ENCODE measurements around the gene LDLRAD4. TPM values are rescaled to one million over a fixed set of nuclear protein-coding genes. Genes with fewer than 3 reads are reported as not detected.

Gene LDLRAD4
- total RNA-seq, 1 experiment from 2014 or later, result 3.6 TPM

DNA sequence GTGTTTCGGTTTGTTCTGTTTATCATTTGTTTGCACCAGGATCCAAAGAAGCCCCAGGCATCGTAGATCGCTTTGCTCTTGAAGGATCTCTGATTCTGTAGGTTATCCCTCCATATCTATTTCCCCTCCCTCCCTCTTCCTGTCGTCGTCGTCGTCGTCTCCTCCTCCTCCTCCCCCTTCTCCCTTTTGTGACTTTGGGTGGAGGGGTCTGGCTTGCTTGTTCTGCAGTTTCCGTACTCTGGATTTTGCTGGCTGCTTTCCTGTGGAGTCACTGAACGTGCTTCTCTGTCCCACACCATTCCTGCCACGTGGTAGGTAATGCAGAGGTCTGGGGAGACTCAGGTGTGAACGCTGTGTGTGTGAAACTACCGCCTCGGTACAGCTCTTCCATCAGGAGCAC lies 225.0 kb downstream of the LDLRAD4 start:
- intact Hi-C loops (cut with micrococcal nuclease; ENCODE audit: unreplicated experiment), result loop anchor here (10.0 kb wide), 2 partner anchors 101 to 229 kb away; partner anchors contain the start of gene LDLRAD4
- H3K4me1 ChIP-seq (ENCODE audit: insufficient read depth, low read length, poor library complexity, severe bottlenecking), result peaks cover 19% of the 10 kb centered on the region
- no peaks in the 10 kb centered on the region for H3K27me3 ChIP-seq (replicated peaks; ENCODE audit: insufficient read depth, low read depth, low read length, poor library complexity)
- TF ChIP-seq, protein P1, sequence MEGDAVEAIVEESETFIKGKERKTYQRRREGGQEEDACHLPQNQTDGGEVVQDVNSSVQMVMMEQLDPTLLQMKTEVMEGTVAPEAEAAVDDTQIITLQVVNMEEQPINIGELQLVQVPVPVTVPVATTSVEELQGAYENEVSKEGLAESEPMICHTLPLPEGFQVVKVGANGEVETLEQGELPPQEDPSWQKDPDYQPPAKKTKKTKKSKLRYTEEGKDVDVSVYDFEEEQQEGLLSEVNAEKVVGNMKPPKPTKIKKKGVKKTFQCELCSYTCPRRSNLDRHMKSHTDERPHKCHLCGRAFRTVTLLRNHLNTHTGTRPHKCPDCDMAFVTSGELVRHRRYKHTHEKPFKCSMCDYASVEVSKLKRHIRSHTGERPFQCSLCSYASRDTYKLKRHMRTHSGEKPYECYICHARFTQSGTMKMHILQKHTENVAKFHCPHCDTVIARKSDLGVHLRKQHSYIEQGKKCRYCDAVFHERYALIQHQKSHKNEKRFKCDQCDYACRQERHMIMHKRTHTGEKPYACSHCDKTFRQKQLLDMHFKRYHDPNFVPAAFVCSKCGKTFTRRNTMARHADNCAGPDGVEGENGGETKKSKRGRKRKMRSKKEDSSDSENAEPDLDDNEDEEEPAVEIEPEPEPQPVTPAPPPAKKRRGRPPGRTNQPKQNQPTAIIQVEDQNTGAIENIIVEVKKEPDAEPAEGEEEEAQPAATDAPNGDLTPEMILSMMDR (conservative IDR thresholded peaks at IDR 0.05; ENCODE audit: low read depth, low read length), result no peak
- no peak for TF ChIP-seq EZH2 (IDR thresholded peaks at IDR 0.05; ENCODE audit: borderline replicate concordance, low read depth, low read length, poor library complexity, severe bottlenecking)
- H3K4me3 ChIP-seq (ENCODE audit: low read depth, low read length, poor library complexity, severe bottlenecking), result no peak overlapping the region
- H3K36me3 ChIP-seq (ENCODE audit: insufficient read depth, low read length, poor library complexity, severe bottlenecking), result no peaks in the 10 kb centered on the region
- H3K9me3 ChIP-seq (ENCODE audit: low read depth, low read length, poor library complexity, severe bottlenecking), result no peaks in the 10 kb centered on the region
- H3K27ac ChIP-seq (ENCODE audit: low read depth, low read length, poor library complexity, severe bottlenecking), result no peak overlapping the region
- no TSS peak for BruUV-seq (replicated peaks)
- no peak for DNase-seq (ENCODE audit: low spot score)
- CTCF ChIA-PET, result no interaction called here
- POLR2A ChIA-PET (ENCODE audit: low non-redundant PET), result no interaction called here

DNA sequence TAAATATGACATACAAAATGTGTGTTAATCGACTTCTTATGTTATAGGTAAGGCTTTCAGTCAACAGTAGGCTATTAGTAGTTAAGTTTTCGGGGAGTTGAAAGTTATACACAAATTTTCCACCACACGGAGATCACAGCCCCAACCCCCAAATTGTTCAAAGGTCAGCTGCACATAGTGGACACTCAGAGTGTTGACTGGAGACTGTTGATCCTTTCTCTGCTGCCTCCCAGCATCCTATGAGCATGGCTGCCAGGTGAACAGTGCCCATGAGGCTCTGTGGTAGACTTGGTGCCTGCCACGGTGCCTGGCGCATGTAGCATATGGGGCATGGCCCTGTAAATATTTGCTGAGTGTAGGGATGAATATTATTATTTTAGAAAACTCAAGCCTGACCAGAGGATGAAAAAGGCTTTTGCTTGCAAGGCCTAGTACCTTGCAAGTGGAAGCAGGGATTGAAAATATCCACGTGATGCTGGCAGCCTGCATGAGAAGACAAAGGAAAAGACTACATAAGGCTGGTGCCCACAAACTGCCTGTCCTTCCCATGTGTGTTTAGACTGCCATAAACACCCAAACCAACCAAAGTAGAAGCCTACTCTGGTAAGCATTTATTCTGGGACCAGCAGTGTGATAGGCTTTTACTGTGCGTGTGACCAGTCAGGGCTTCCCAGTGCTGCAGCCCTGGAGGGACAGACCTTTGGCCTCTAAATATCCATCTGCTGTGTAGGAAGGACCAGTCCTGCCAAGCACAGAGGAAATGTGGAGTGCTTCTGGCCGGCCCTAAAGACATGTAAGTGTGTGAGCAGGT lies 226.1 kb downstream of the LDLRAD4 start:
- intact Hi-C loops (cut with micrococcal nuclease; ENCODE audit: unreplicated experiment), result loop anchor here (10.0 kb wide), 2 partner anchors 100 to 230 kb away; partner anchors contain the start of gene LDLRAD4
- no TSS peak for BruUV-seq (replicated peaks)
- POLR2A ChIA-PET (ENCODE audit: low non-redundant PET), result no interaction called here

DNA sequence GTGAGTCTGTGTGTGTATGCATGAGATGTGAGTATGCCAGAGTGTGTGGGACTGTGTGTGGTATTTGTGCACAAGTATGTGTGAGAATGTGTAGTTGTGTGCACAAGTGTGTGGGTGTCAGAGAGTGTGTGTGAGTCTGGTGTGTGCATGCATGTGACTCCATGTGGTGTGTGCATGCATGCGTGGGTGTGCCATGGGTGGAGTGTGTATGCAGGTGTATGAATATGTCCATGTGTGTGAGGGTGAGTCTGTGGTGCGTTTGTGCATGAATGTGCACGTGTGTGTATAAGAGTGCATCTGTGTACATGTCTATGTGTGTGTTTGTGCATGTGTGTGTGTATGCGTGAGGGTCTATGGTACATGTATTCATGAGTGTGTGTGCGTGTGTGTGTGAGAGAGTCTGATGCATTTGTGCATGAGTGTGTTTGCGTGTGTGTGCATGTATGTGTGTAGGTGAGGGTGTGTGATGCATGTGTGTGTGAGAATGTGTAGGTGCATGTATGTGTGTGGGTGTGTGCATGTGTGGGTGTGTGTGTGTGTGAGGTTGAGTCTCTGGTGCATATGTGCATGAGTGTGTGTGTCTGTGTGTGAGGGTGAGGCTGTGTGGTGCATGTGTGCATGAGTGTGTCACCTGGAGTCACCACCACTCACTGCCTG lies 226.8 kb downstream of the LDLRAD4 start:
- no peak for DNase-seq (ENCODE audit: low spot score)
- TF ChIP-seq, protein P1 (conservative IDR thresholded peaks at IDR 0.05; ENCODE audit: low read depth, low read length), result no peak
- no peak for TF ChIP-seq EZH2 (IDR thresholded peaks at IDR 0.05; ENCODE audit: borderline replicate concordance, low read depth, low read length, poor library complexity, severe bottlenecking)
- ChIA-PET POLR2A (ENCODE audit: low non-redundant PET) (no interaction called here), CTCF (no interaction called here)
- no peak overlapping the region for H3K4me3 ChIP-seq (ENCODE audit: low read depth, low read length, poor library complexity, severe bottlenecking)
- H3K27me3 ChIP-seq (replicated peaks; ENCODE audit: insufficient read depth, low read depth, low read length, poor library complexity), result no peaks in the 10 kb centered on the region
- BruUV-seq (replicated peaks), result no TSS peak
- H3K4me1 ChIP-seq (ENCODE audit: insufficient read depth, low read length, poor library complexity, severe bottlenecking), result peaks cover 19% of the 10 kb centered on the region
- H3K9me3 ChIP-seq (ENCODE audit: low read depth, low read length, poor library complexity, severe bottlenecking), result no peaks in the 10 kb centered on the region
- no peak overlapping the region for H3K27ac ChIP-seq (ENCODE audit: low read depth, low read length, poor library complexity, severe bottlenecking)
- no peaks in the 10 kb centered on the region for H3K36me3 ChIP-seq (ENCODE audit: insufficient read depth, low read length, poor library complexity, severe bottlenecking)
- intact Hi-C loops (cut with micrococcal nuclease; ENCODE audit: unreplicated experiment), result loop anchor here (10.0 kb wide), 2 partner anchors 99 to 231 kb away; partner anchors contain the start of gene LDLRAD4

More for the DNA sequence above, 226.1 kb downstream of the LDLRAD4 start:
- Histone ChIP-seq H3K4me3 (ENCODE audit: low read depth, low read length, poor library complexity, severe bottlenecking) (no peak overlapping the region), H3K36me3 (ENCODE audit: insufficient read depth, low read length, poor library complexity, severe bottlenecking) (no peaks in the 10 kb centered on the region), H3K27me3 (replicated peaks; ENCODE audit: insufficient read depth, low read depth, low read length, poor library complexity) (no peaks in the 10 kb centered on the region), H3K9me3 (ENCODE audit: low read depth, low read length, poor library complexity, severe bottlenecking) (no peaks in the 10 kb centered on the region), H3K27ac (ENCODE audit: low read depth, low read length, poor library complexity, severe bottlenecking) (no peak overlapping the region), H3K4me1 (ENCODE audit: insufficient read depth, low read length, poor library complexity, severe bottlenecking) (peaks cover 19% of the 10 kb centered on the region)
- DNase-seq (ENCODE audit: low spot score), result no peak
- TF ChIP-seq EZH2 (IDR thresholded peaks at IDR 0.05; ENCODE audit: borderline replicate concordance, low read depth, low read length, poor library complexity, severe bottlenecking), result no peak
- TF ChIP-seq, protein P1 (conservative IDR thresholded peaks at IDR 0.05; ENCODE audit: low read depth, low read length), result no peak
- CTCF ChIA-PET, result no interaction called here

Data from A673 (cell line).